Measurements from ENCODE around the gene NENF. TPM values are rescaled to one million over a fixed set of nuclear protein-coding genes. Genes with fewer than 3 reads are reported as not detected.

NENF gene
- polyA plus RNA-seq, 1 experiment: 73.4 TPM

DNA sequence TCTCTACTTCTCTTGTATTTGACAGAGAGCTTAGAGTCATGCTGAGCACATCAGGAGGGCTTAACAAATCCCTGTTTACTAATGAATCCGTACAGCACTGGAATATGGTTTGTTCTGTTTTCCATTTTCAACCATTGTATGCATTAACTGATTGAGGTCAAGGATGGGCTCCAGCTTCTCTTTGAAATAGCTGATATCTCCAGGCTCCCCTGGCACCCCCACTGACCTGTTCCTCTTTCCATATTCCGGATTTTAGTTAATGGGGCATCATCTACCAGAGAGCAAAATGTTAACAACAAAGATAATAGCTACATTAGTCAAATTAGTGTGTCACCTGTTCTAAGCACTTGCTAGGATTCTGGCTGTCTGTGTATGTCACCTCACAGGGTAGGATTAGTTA is 57.6 kb downstream of the NENF start:
- H3K4me3 ChIP-seq (ENCODE audit: low read depth, low read length): no peak overlapping the region
- no peak overlapping the region for H3K27ac ChIP-seq (ENCODE audit: low read depth, low read length)
- no peaks in the 10 kb centered on the region for H3K27me3 ChIP-seq (ENCODE audit: control insufficient read depth, insufficient read depth, low read length)
- TF ChIP-seq, protein P1, sequence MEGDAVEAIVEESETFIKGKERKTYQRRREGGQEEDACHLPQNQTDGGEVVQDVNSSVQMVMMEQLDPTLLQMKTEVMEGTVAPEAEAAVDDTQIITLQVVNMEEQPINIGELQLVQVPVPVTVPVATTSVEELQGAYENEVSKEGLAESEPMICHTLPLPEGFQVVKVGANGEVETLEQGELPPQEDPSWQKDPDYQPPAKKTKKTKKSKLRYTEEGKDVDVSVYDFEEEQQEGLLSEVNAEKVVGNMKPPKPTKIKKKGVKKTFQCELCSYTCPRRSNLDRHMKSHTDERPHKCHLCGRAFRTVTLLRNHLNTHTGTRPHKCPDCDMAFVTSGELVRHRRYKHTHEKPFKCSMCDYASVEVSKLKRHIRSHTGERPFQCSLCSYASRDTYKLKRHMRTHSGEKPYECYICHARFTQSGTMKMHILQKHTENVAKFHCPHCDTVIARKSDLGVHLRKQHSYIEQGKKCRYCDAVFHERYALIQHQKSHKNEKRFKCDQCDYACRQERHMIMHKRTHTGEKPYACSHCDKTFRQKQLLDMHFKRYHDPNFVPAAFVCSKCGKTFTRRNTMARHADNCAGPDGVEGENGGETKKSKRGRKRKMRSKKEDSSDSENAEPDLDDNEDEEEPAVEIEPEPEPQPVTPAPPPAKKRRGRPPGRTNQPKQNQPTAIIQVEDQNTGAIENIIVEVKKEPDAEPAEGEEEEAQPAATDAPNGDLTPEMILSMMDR (IDR thresholded peaks at IDR 0.05; ENCODE audit: low read depth, low read length): no peak
- ChIA-PET POLR2A (no interaction called here), CTCF (interaction anchor here (1.4 to 2.7 kb wide), 2 partner anchors 13 to 260 kb away, joined by 4 to 27 read pairs; no protein-coding TSS in a partner anchor)
- no peaks in the 10 kb centered on the region for H3K9me3 ChIP-seq (ENCODE audit: control insufficient read depth, insufficient read depth, low read length)
- no peak for DNase-seq (ENCODE audit: low read depth, low spot score)

DNA sequence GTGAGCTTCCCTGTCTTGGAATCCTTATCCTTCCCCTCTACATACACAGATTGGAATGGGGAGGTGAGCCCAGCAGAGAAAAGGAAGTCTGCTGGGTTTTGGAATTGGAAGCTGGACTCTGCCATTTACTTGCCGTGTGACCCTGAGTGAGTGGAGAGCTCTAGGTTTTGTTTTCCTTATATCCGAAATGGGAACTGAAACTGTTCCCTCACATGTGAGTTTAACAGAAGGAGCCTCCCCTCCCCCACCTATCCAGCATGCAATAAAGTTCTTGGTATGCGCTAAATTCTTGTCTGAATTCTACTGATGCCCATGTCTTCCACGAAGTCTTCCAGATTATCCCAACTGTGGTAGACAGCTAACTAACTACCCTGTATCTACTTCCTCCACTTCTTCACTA is 58.7 kb downstream of the NENF start:
- TF ChIP-seq, protein P1 (IDR thresholded peaks at IDR 0.05; ENCODE audit: low read depth, low read length): no peak
- POLR2A ChIA-PET: interaction anchor here (0.5 kb wide), 1 partner anchor 177 kb away, joined by 3 read pairs; no protein-coding TSS in a partner anchor
- H3K4me3 ChIP-seq (ENCODE audit: low read depth, low read length): no peak overlapping the region
- no peak overlapping the region for H3K27ac ChIP-seq (ENCODE audit: low read depth, low read length)
- no peaks in the 10 kb centered on the region for H3K27me3 ChIP-seq (ENCODE audit: control insufficient read depth, insufficient read depth, low read length)
- CTCF ChIA-PET: interaction anchor here (3.0 kb wide), 1 partner anchor 14 kb away, joined by 18 read pairs; no protein-coding TSS in a partner anchor
- no peak for DNase-seq (ENCODE audit: low read depth, low spot score)
- H3K9me3 ChIP-seq (ENCODE audit: control insufficient read depth, insufficient read depth, low read length): no peaks in the 10 kb centered on the region

Other genes with a start within 250 kb of the NENF start
- gene PPP2R5A, start 147.5 kb upstream of the NENF start, polyA plus RNA-seq (2011; rRNA removed): 23.0 and 31.5 TPM in 2 replicates
- gene PACC1, start 18.0 kb upstream of the NENF start, polyA plus RNA-seq (2011; rRNA removed): 10.6 and 12.6 TPM in 2 replicates
- gene ATF3, start 175.8 kb downstream of the NENF start, polyA plus RNA-seq (2011; rRNA removed): 5.5 TPM in 2 replicates

All from AG04450 (cell line).